WI38 (cell line): Measurements from ENCODE around the gene CPA1.

Experiments
- H3K4me3 ChIP-seq: 2 replicates; pipeline ENCODE4 v1.5.1; 2011; ENCODE audit warnings: low read depth, mild to moderate bottlenecking, control low read depth, low read length
- CTCF ChIP-seq: IDR thresholded peaks from 2 replicates; pipeline ENCODE4 v1.5.1; 2012; ENCODE audit warnings: low read depth, mild to moderate bottlenecking, control low read depth, low read length

Gene CPA1

GRCh38 chr7:130379921-130380860, at the start of gene CPA1:
Gene CPA1, plus strand, starts transcription at chr7:130380494. Its CDS starts 27 bp downstream, at chr7:130380521.
- no peak within 1 kb of the TSS for H3K4me3 ChIP-seq
- no peak for TF ChIP-seq CTCF

- no peak for TF ChIP-seq CTCF
- H3K4me3 ChIP-seq: no peak overlapping the region
Measured at GRCh38 chr7:130332259-130333053, 47.8 kb upstream of the CPA1 start.

- no peak for TF ChIP-seq CTCF
- no peak overlapping the region for H3K4me3 ChIP-seq
Measured at GRCh38 chr7:130333832-130334231, 46.5 kb upstream of the CPA1 start.

- no peak overlapping the region for H3K4me3 ChIP-seq
- TF ChIP-seq CTCF: no peak
Measured at GRCh38 chr7:130334274-130334673, 46.0 kb upstream of the CPA1 start.

- no peak for TF ChIP-seq CTCF
- no peak overlapping the region for H3K4me3 ChIP-seq
Measured at GRCh38 chr7:130337410-130337971, 42.8 kb upstream of the CPA1 start.

- TF ChIP-seq CTCF: no peak
- no peak overlapping the region for H3K4me3 ChIP-seq
Measured at GRCh38 chr7:130338233-130338632, 42.1 kb upstream of the CPA1 start.
